HEK293 (cell line): ENCODE results near the gene PIP5KL1.

Experiments
- CTCF ChIA-PET: fragments of 350-600 bp; formaldehyde crosslinking; extraction: SDS; loops from one replicate; lab custom pipeline; 2021; ENCODE audit warnings: antibody characterized with exemption; lab: Yijun Ruan, JAX
- POLR2A ChIA-PET: fragments of 300-600 bp; formaldehyde crosslinking; extraction: SDS; loops from one replicate; lab custom pipeline; 2020; ENCODE audit warnings: antibody characterized with exemption, inconsistent platforms; lab: Yijun Ruan, JAX
- H3K27ac ChIP-seq: fragments of 200-500 bp; sonication (Bioruptor generic); 2 replicates; pipeline ENCODE4 v1.5.1; 2014; ENCODE audit warnings: low read depth, low read length, control low read depth, inconsistent platforms; ENCODE audit errors: extremely low read depth
- H3K36me3 ChIP-seq, 2 experiments: fragments of 200-500 bp in 1 of 2; sonication (Bioruptor generic) in 1 of 2; 1 replicate in 1 of 2; 2 replicates in 1 of 2; pipeline ENCODE4 v1.5.1; 2014 to 2017; ENCODE audit warnings: inconsistent platforms in 2 of 2, low read length in 2 of 2; ENCODE audit not compliant: control insufficient read depth in 2 of 2, insufficient read depth in 1 of 2
- H3K4me1 ChIP-seq: fragments of 200-500 bp; sonication (Bioruptor generic); 2 replicates; pipeline ENCODE4 v1.5.1; 2014; ENCODE audit warnings: mild to moderate bottlenecking, low read length, inconsistent platforms; ENCODE audit not compliant: control insufficient read depth, insufficient read depth
- H3K4me3 ChIP-seq: 2 replicates; pipeline ENCODE4 v1.5.1; 2011; ENCODE audit warnings: low read depth, mild to moderate bottlenecking, control low read depth, low read length, moderate library complexity
- H3K9me3 ChIP-seq: fragments of 200-500 bp; sonication (Bioruptor generic); 2 replicates; pipeline ENCODE4 v1.5.1; 2014; ENCODE audit warnings: low read depth, low read length, inconsistent platforms; ENCODE audit not compliant: control insufficient read depth, insufficient read depth
- BCL11A ChIP-seq: fragments of 450-650 bp; formaldehyde crosslinking; IDR thresholded peaks from 2 replicates; pipeline ENCODE4 v1.5.1; 2016; ENCODE audit warnings: low read depth, missing biosample characterization, missing genetic modification characterization
- EGR2 ChIP-seq: fragments of 450-650 bp; formaldehyde crosslinking; IDR thresholded peaks from 2 replicates; pipeline ENCODE4 v1.5.1; 2016; ENCODE audit warnings: low read depth, missing biosample characterization, missing genetic modification characterization
- KLF16 ChIP-seq: fragments of 450-650 bp; formaldehyde crosslinking; IDR thresholded peaks from 2 replicates; pipeline ENCODE4 v1.5.1; 2017; ENCODE audit warnings: missing biosample characterization, missing genetic modification characterization
- KLF7 ChIP-seq: fragments of 450-650 bp; formaldehyde crosslinking; IDR thresholded peaks from 2 replicates; pipeline ENCODE4 v1.5.1; 2016; ENCODE audit warnings: missing biosample characterization, missing genetic modification characterization, borderline replicate concordance
- SETDB1 ChIP-seq: IDR thresholded peaks from one replicate; pipeline ENCODE4 v1.6.1; 2017; ENCODE audit warnings: mild to moderate bottlenecking, low read length, moderate library complexity, mixed read lengths; ENCODE audit not compliant: insufficient read length
- ZEB2 ChIP-seq: fragments of 450-650 bp; formaldehyde crosslinking; IDR thresholded peaks from 2 replicates; pipeline ENCODE4 v1.5.1; 2016; ENCODE audit warnings: missing biosample characterization, missing genetic modification characterization
- ZFHX2 ChIP-seq: fragments of 450-650 bp; formaldehyde crosslinking; conservative IDR thresholded peaks from 2 replicates; pipeline ENCODE4 v1.5.1; 2016; ENCODE audit warnings: missing biosample characterization, missing genetic modification characterization
- ZNF148 ChIP-seq: fragments of 450-650 bp; formaldehyde crosslinking; IDR thresholded peaks from 2 replicates; pipeline ENCODE4 v1.5.0; 2017; ENCODE audit warnings: missing biosample characterization, missing genetic modification characterization, borderline replicate concordance
- ZNF157 ChIP-seq: fragments of 450-650 bp; formaldehyde crosslinking; IDR thresholded peaks from 2 replicates; pipeline ENCODE4 v1.5.1; 2016; ENCODE audit warnings: missing biosample characterization, missing genetic modification characterization
- ZNF221 ChIP-seq: fragments of 450-650 bp; formaldehyde crosslinking; IDR thresholded peaks from 2 replicates; pipeline ENCODE4 v1.5.1; 2017; ENCODE audit warnings: missing biosample characterization, missing genetic modification characterization, borderline replicate concordance
- ZNF280C ChIP-seq: fragments of 450-650 bp; formaldehyde crosslinking; IDR thresholded peaks from 2 replicates; pipeline ENCODE4 v1.5.1; 2016; ENCODE audit warnings: missing biosample characterization, missing genetic modification characterization
- ZNF48 ChIP-seq: fragments of 450-650 bp; formaldehyde crosslinking; IDR thresholded peaks from 2 replicates; pipeline ENCODE4 v1.5.1; 2016; ENCODE audit warnings: missing biosample characterization, missing genetic modification characterization
- ZNF548 ChIP-seq: fragments of 450-650 bp; formaldehyde crosslinking; IDR thresholded peaks from 2 replicates; pipeline ENCODE4 v1.5.1; 2016; ENCODE audit warnings: missing biosample characterization, missing genetic modification characterization
- ZNF549 ChIP-seq: fragments of 450-650 bp; IDR thresholded peaks from 2 replicates; pipeline ENCODE4 v1.5.1; 2018; ENCODE audit warnings: missing biosample characterization, missing genetic modification characterization, mild to moderate bottlenecking, inconsistent platforms, moderate library complexity
- ZNF610 ChIP-seq: fragments of 450-650 bp; formaldehyde crosslinking; IDR thresholded peaks from 2 replicates; pipeline ENCODE4 v1.5.1; 2016; ENCODE audit warnings: missing biosample characterization, missing genetic modification characterization, borderline replicate concordance
- ZNF776 ChIP-seq: fragments of 450-650 bp; formaldehyde crosslinking; IDR thresholded peaks from 2 replicates; pipeline ENCODE4 v1.5.0; 2017; ENCODE audit warnings: missing biosample characterization, missing genetic modification characterization, borderline replicate concordance
- ZNF792 ChIP-seq: fragments of 450-650 bp; formaldehyde crosslinking; IDR thresholded peaks from 2 replicates; pipeline ENCODE4 v1.5.1; 2016; ENCODE audit warnings: missing biosample characterization, missing genetic modification characterization
- ZSCAN30 ChIP-seq: fragments of 450-650 bp; IDR thresholded peaks from 2 replicates; pipeline ENCODE4 v1.5.1; 2018; ENCODE audit warnings: missing biosample characterization, mild to moderate bottlenecking, missing genetic modification characterization, moderate library complexity
- TF ChIP-seq, protein P1 (sequence below): fragments of 450-650 bp; formaldehyde crosslinking; IDR thresholded peaks from 2 replicates; pipeline ENCODE4 v1.5.1; 2016; ENCODE audit warnings: missing biosample characterization, missing genetic modification characterization
- TF ChIP-seq, protein P2 (sequence below): fragments of 450-650 bp; formaldehyde crosslinking; IDR thresholded peaks from 2 replicates; pipeline ENCODE4 v1.5.1; 2017; ENCODE audit warnings: missing biosample characterization, missing genetic modification characterization

The PIP5KL1 gene

DNA sequence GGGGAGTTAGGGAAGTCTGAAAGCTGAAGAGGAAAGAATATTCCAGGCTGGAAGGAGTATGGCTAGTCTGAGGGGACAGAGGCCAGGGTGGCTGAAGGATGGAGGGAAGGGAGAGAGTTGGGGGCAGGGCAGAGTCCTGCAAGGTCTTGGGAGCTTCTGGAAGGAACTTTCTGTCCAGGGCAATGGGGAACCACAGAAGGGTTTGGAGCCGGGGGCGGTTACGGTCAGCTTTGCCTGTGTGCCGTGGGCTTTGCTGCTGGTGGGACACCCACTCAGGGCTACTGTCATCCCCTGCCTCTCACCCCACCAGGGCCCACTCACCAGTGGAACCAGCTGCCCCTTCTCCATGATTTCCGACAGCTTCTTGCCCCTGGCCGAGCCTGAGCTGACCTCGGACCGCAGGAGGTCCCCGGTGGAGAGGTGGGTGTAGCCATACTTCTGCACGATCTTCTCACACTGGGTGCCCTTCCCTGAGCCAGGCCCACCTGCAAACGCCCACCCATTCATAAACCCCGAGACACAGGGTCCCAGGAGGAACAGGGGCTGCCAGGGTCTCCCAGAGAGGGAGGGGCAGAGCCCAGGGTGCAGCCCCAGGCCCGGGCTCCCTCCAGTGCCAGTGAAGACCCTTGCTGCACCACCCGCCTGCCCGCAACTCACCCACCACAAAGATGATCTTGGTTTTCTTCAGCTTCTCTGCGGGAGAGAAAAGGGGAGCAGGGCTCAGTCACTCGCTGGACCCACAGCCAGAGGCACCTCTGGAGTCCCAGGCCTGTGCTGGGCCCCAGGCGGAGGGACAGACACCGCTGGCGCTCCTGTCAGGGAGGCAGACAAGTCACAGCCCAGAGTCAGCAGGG lies 58.0 kb downstream of the PIP5KL1 start:
- no peaks in the 10 kb centered on the region for H3K4me1 ChIP-seq
- ChIA-PET POLR2A (interaction anchor here (1.5 kb wide), 1 partner anchor 10 kb away, joined by 3 read pairs; no protein-coding TSS in a partner anchor), CTCF (interaction anchor here (0.5 to 1.4 kb wide), 7 partner anchors 38 to 690 kb away, joined by 3 to 7 read pairs (median 6); partner anchors contain the start of gene TOR2A)
- no peak overlapping the region for H3K4me3 ChIP-seq
- H3K36me3 ChIP-seq = peaks cover 0 to 49% of the 10 kb centered on the region in 2 experiments; a peak in 2 of 3 replicates
- no peak overlapping the region for H3K27ac ChIP-seq
- TF ChIP-seq ZNF48 (no peak), ZNF776 (tag by site-specific recombination) (no peak), ZNF610 (tag by site-specific recombination) (no peak), SETDB1 (no peak), ZNF280C (tag by site-specific recombination) (no peak), ZNF157 (tag by site-specific recombination) (no peak), ZNF148 (tag by site-specific recombination) (no peak), BCL11A (tag by site-specific recombination) (no peak), ZEB2 (tag by site-specific recombination) (no peak), ZNF792 (tag by site-specific recombination) (no peak), EGR2 (peak; percentile 77), ZNF548 (tag by site-specific recombination) (no peak), ZFHX2 (peak; percentile 68), ZNF221 (no peak), ZSCAN30 (no peak)
- TF ChIP-seq, protein P1, sequence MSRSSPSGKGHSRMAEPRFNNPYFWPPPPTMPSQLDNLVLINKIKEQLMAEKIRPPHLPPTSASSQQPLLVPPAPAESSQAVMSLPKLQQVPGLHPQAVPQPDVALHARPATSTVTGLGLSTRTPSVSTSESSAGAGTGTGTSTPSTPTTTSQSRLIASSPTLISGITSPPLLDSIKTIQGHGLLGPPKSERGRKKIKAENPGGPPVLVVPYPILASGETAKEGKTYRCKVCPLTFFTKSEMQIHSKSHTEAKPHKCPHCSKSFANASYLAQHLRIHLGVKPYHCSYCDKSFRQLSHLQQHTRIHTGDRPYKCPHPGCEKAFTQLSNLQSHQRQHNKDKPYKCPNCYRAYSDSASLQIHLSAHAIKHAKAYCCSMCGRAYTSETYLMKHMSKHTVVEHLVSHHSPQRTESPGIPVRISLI = no peak
- no peaks in the 10 kb centered on the region for H3K9me3 ChIP-seq

DNA sequence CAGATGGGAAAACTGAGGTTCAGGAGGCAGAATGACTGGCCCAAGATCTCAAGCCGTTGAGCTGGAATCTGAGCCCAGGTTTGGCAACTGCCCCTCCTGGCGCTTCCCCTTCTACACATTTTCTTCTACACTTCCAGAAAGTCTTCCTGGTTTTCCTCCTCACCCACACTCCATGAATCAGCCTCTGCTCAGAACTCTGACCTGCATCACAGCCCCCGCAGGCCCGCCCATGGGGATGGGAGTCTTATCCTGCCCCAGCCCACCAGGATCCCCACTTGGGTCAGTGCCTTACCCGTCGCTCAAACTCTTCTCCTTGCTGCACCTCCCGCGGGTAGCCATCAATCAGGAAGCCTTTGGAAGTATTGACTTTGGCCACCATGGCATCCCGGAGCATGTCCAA lies 59.0 kb downstream of the PIP5KL1 start:
- POLR2A ChIA-PET = no interaction called here
- H3K4me1 ChIP-seq = no peaks in the 10 kb centered on the region
- no peaks in the 10 kb centered on the region for H3K9me3 ChIP-seq
- H3K27ac ChIP-seq = no peak overlapping the region
- no peak overlapping the region for H3K4me3 ChIP-seq
- CTCF ChIA-PET = interaction anchor here (0.6 to 3.0 kb wide), 4 partner anchors 23 to 364 kb away, joined by 3 to 33 read pairs (median 5); partner anchors contain the start of gene TOR2A
- TF ChIP-seq, protein P2, sequence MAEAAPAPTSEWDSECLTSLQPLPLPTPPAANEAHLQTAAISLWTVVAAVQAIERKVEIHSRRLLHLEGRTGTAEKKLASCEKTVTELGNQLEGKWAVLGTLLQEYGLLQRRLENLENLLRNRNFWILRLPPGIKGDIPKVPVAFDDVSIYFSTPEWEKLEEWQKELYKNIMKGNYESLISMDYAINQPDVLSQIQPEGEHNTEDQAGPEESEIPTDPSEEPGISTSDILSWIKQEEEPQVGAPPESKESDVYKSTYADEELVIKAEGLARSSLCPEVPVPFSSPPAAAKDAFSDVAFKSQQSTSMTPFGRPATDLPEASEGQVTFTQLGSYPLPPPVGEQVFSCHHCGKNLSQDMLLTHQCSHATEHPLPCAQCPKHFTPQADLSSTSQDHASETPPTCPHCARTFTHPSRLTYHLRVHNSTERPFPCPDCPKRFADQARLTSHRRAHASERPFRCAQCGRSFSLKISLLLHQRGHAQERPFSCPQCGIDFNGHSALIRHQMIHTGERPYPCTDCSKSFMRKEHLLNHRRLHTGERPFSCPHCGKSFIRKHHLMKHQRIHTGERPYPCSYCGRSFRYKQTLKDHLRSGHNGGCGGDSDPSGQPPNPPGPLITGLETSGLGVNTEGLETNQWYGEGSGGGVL = no peak
- TF ChIP-seq KLF7 (tag by site-specific recombination) (no peak), KLF16 (no peak), EGR2 (peak; percentile 65), ZNF549 (tag by site-specific recombination) (no peak), ZFHX2 (peak; percentile 42)
- TF ChIP-seq, all 188 proteins: peak for 2
- peaks cover 0 to 55% of the 10 kb centered on the region in 2 experiments; a peak in 2 of 3 replicates for H3K36me3 ChIP-seq
